ENCODE measurements around the gene ZNF467.

DNA sequence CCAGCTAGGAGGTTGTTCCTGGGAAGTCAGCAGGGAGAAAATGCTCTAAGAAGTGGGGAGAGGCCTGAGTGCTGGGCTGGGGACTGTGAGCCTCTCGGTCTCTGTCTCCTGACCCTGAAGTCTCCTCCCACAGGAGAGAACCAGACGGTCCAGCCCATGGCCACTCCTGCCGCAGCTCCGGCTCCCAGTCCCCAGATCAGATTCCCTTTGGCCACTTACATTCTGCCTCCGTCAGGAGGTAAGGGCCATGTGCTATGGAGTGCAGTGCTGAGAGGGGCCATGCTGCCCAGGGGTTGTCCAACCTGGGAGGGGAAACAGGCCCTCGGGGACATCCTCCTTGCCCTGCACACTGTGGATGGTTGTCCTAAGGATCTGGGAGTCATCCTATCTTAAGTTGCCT, 21.3 kb upstream of the ZNF467 start:
- TF ChIP-seq POLR2AphosphoS5 (IDR thresholded peaks at IDR 0.05; ENCODE audit: insufficient read depth, low read depth, low read length) = no peak
- TF ChIP-seq CTCF (IDR thresholded peaks at IDR 0.05; ENCODE audit: extremely low read depth in 1 of 2, insufficient read depth in 1 of 2, low read depth in 1 of 2, low read length in 2 of 2) = no peak
- TF ChIP-seq POLR2A (IDR thresholded peaks at IDR 0.05; ENCODE audit: low read depth, low read length) = no peak
- TF ChIP-seq EZH2 (IDR thresholded peaks at IDR 0.05; ENCODE audit: borderline replicate concordance, low read depth, low read length, severe bottlenecking) = no peak
- TF ChIP-seq GATA2 (IDR thresholded peaks at IDR 0.05; ENCODE audit: insufficient read depth, insufficient read length, low read depth, low read length) = no peak
- TF ChIP-seq MYC (IDR thresholded peaks at IDR 0.05; ENCODE audit: low read depth, low read length) = no peak
- TF ChIP-seq MAX (IDR thresholded peaks at IDR 0.05; ENCODE audit: insufficient read depth, insufficient read length) = no peak
- TF ChIP-seq JUN (IDR thresholded peaks at IDR 0.05; ENCODE audit: borderline replicate concordance, insufficient read depth, insufficient read length, low read depth) = no peak
- TF ChIP-seq FOS (IDR thresholded peaks at IDR 0.05; ENCODE audit: borderline replicate concordance, insufficient read depth, low read length) = no peak

All from endothelial cell of umbilical vein (primary cell).